ENCODE results near the gene CCDC40. TPM values are rescaled to one million over a fixed set of nuclear protein-coding genes. Genes with fewer than 3 reads are reported as not detected.
A peak's percentile ranks its signal among the peaks of the same experiment; 100 is the strongest.

CCDC40 gene
- polyA plus RNA-seq, 4 donors, result 0.45 to 3.8 (median 1.0) TPM

GRCh38 chr17:80030730-80031410 is 5.6 kb upstream of the CCDC40 start:
- DNase-seq (peak; percentile 76 to 80), FAIRE-seq (no peak)
- peaks cover 0 to 26% (median 0%) of the 10 kb centered on the region in 3 donors for H3K36me3 ChIP-seq (ENCODE audit: control insufficient read depth in 3 of 3, insufficient read depth in 2 of 3, low read depth in 1 of 3, low read length in 3 of 3)
- peak overlapping the region in 2 of 3 donors; percentile 15 to 71 for H3K27ac ChIP-seq (ENCODE audit: low read depth in 1 of 3, low read length in 2 of 3)
- H3K4me3 ChIP-seq (ENCODE audit: low read depth in 1 of 3, low read length in 3 of 3), result no peak overlapping the region
- 19 to 67% (median 39%) methylated on average over 25 of the region's 25 CpGs for WGBS, 3 donors
- no peaks in the 10 kb centered on the region for H3K27me3 ChIP-seq (ENCODE audit: control insufficient read depth in 3 of 3, insufficient read depth in 3 of 3, low read length in 3 of 3)
- H3K9me3 ChIP-seq (ENCODE audit: control insufficient read depth in 2 of 2, insufficient read depth in 1 of 2, low read depth in 1 of 2, low read length in 1 of 2), result no peaks in the 10 kb centered on the region
- H3K4me1 ChIP-seq (ENCODE audit: control insufficient read depth in 3 of 3, insufficient read depth in 2 of 3, low read depth in 1 of 3, low read length in 2 of 3), result peaks cover 0 to 27% (median 0%) of the 10 kb centered on the region in 3 donors

DNA sequence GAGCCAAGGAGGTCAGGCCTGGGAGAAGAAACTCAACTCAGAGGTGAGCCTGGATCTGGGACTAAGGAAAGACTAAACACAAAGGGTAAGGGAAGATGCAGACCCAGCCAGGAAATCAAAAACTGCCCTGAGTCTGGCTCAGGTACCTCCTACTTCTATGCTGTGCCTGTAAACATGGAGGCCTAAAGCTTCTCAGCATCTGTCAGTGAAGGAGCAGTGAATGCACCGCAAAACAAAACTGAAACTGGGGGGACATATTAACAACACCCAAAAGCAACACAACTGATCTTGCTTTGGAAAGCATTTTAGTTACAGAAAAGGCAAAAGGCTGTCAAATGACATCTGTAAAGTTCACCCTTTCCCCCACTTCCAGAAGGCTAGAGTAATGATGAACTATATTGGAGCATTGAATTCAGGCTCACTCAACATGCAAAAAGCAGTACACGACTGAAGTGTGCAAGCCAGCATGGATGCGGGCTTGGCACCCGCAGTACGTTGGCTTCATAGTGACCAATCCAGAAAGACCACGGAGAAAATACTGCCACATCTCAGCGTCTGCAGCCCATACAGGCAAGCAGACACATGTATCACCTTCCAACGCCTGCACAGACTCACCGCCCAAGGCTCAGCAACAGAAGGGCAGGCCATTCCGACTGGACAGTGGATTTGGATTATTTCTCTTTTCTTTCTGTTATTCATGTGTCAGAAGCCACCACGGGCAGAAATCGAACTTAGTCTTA is 4.6 kb upstream of the CCDC40 start:
- Histone ChIP-seq H3K4me1 (ENCODE audit: control insufficient read depth in 3 of 3, insufficient read depth in 2 of 3, low read depth in 1 of 3, low read length in 2 of 3) (peaks cover 0 to 27% (median 0%) of the 10 kb centered on the region in 3 donors), H3K27me3 (ENCODE audit: control insufficient read depth in 3 of 3, insufficient read depth in 3 of 3, low read length in 3 of 3) (no peaks in the 10 kb centered on the region), H3K36me3 (ENCODE audit: control insufficient read depth in 3 of 3, insufficient read depth in 2 of 3, low read depth in 1 of 3, low read length in 3 of 3) (peaks cover 0 to 20% (median 0%) of the 10 kb centered on the region in 3 donors), H3K4me3 (ENCODE audit: low read depth in 1 of 3, low read length in 3 of 3) (no peak overlapping the region), H3K9me3 (ENCODE audit: control insufficient read depth in 2 of 2, insufficient read depth in 1 of 2, low read depth in 1 of 2, low read length in 1 of 2) (no peaks in the 10 kb centered on the region), H3K27ac (ENCODE audit: low read depth in 1 of 3, low read length in 2 of 3) (no peak overlapping the region)
- DNase-seq (no peak), FAIRE-seq (no peak)
- WGBS, 3 donors, result 86 to 89% (median 87%) methylated on average over 12 of the region's 12 CpGs

GRCh38 chr17:80032614-80033171 is 3.7 kb upstream of the CCDC40 start:
- no peak overlapping the region for H3K27ac ChIP-seq (ENCODE audit: low read depth in 1 of 3, low read length in 2 of 3)
- FAIRE-seq (no peak), DNase-seq (no peak)
- peaks cover 0 to 27% (median 0%) of the 10 kb centered on the region in 3 donors for H3K4me1 ChIP-seq (ENCODE audit: control insufficient read depth in 3 of 3, insufficient read depth in 2 of 3, low read depth in 1 of 3, low read length in 2 of 3)
- H3K36me3 ChIP-seq (ENCODE audit: control insufficient read depth in 3 of 3, insufficient read depth in 2 of 3, low read depth in 1 of 3, low read length in 3 of 3), result peaks cover 0 to 20% (median 0%) of the 10 kb centered on the region in 3 donors
- no peaks in the 10 kb centered on the region for H3K27me3 ChIP-seq (ENCODE audit: control insufficient read depth in 3 of 3, insufficient read depth in 3 of 3, low read length in 3 of 3)
- H3K9me3 ChIP-seq (ENCODE audit: control insufficient read depth in 2 of 2, insufficient read depth in 1 of 2, low read depth in 1 of 2, low read length in 1 of 2), result no peaks in the 10 kb centered on the region
- WGBS, 3 donors, result 87 to 95% (median 92%) methylated on average over 9 of the region's 9 CpGs
- H3K4me3 ChIP-seq (ENCODE audit: low read depth in 1 of 3, low read length in 3 of 3), result no peak overlapping the region

DNA sequence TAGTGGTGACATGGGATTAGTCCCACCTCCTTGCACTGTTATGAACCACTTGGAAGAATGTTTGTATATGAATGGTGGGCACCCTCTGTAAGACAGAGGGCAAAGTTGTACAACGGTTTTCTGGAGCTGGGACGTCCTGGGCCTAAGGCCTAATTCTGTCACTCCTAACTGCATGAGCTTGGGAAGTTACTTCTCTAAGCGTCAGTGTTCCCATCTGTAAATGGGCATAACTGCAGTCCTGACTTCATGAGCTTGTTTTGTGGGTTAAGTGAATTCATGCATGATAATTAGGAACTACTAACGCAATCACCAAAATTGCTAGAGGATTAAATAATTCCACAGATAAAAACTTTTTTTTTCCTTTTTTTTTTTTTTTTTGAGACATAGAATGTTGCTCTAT is 2.6 kb upstream of the CCDC40 start:
- WGBS, 3 donors, result 89 to 92% (median 89%) methylated on average over 4 of the region's 4 CpGs
- Histone ChIP-seq H3K4me3 (ENCODE audit: low read depth in 1 of 3, low read length in 3 of 3) (no peak overlapping the region), H3K36me3 (ENCODE audit: control insufficient read depth in 3 of 3, insufficient read depth in 2 of 3, low read depth in 1 of 3, low read length in 3 of 3) (peaks cover 0 to 13% (median 0%) of the 10 kb centered on the region in 3 donors), H3K27me3 (ENCODE audit: control insufficient read depth in 3 of 3, insufficient read depth in 3 of 3, low read length in 3 of 3) (no peaks in the 10 kb centered on the region), H3K9me3 (ENCODE audit: control insufficient read depth in 2 of 2, insufficient read depth in 1 of 2, low read depth in 1 of 2, low read length in 1 of 2) (no peaks in the 10 kb centered on the region), H3K27ac (ENCODE audit: low read depth in 1 of 3, low read length in 2 of 3) (no peak overlapping the region), H3K4me1 (ENCODE audit: control insufficient read depth in 3 of 3, insufficient read depth in 2 of 3, low read depth in 1 of 3, low read length in 2 of 3) (peaks cover 0 to 26% (median 0%) of the 10 kb centered on the region in 3 donors)
- FAIRE-seq, result no peak
- no peak for DNase-seq

GRCh38 chr17:80034791-80035686 is 1.4 kb upstream of the CCDC40 start:
- Histone ChIP-seq H3K4me1 (ENCODE audit: control insufficient read depth in 3 of 3, insufficient read depth in 2 of 3, low read depth in 1 of 3, low read length in 2 of 3) (peaks cover 0 to 15% (median 0%) of the 10 kb centered on the region in 3 donors), H3K36me3 (ENCODE audit: control insufficient read depth in 3 of 3, insufficient read depth in 2 of 3, low read depth in 1 of 3, low read length in 3 of 3) (peaks cover 0 to 10% (median 0%) of the 10 kb centered on the region in 3 donors), H3K9me3 (ENCODE audit: control insufficient read depth in 2 of 2, insufficient read depth in 1 of 2, low read depth in 1 of 2, low read length in 1 of 2) (no peaks in the 10 kb centered on the region), H3K27me3 (ENCODE audit: control insufficient read depth in 3 of 3, insufficient read depth in 3 of 3, low read length in 3 of 3) (no peaks in the 10 kb centered on the region), H3K4me3 (ENCODE audit: low read depth in 1 of 3, low read length in 3 of 3) (peak overlapping the region; percentile 69 to 88 (median 72)), H3K27ac (ENCODE audit: low read depth in 1 of 3, low read length in 2 of 3) (peak overlapping the region; percentile 42 to 85 (median 73))
- FAIRE-seq (no peak), DNase-seq (peak; percentile 50 to 63)
- 1 to 2% (median 2%) methylated on average over 49 to 55 of the region's 55 CpGs for WGBS, 3 donors

DNA sequence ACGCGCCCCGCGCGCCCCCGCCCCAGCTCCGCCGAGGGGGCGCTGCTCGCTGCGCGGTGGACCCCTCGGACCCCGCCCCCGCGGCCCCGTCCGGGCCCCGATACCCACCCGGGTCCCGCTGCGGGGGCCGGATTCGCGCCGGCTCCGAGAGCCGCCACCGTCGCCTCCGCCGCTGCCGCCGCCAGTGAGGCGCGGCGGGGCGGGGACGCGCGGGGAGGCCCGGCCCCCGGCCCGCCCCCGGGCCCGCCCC is 830 bp upstream of the CCDC40 start, which contains the start of gene TBC1D16:
Gene TBC1D16 (minus strand): TSS at position 186 of the 250 bp plus-strand sequence. CDS start 22,325 bp downstream, outside the sequence.
- 0 to 2% (median 1%) methylated on average over 20 to 46 of the region's 46 CpGs for WGBS, 3 donors
- no peak for FAIRE-seq
- no peak for DNase-seq
- H3K4me3 ChIP-seq (ENCODE audit: low read depth in 1 of 3, low read length in 3 of 3), result peak within 1 kb of the TSS; percentile 69 to 88 (median 81)
- H3K4me1 ChIP-seq (ENCODE audit: control insufficient read depth in 3 of 3, insufficient read depth in 2 of 3, low read depth in 1 of 3, low read length in 2 of 3), result peaks cover 0 to 9% (median 0%) of the 10 kb centered on the region in 3 donors
- H3K9me3 ChIP-seq (ENCODE audit: control insufficient read depth in 2 of 2, insufficient read depth in 1 of 2, low read depth in 1 of 2, low read length in 1 of 2), result no peaks in the 10 kb centered on the region
- H3K27me3 ChIP-seq (ENCODE audit: control insufficient read depth in 3 of 3, insufficient read depth in 3 of 3, low read length in 3 of 3), result no peaks in the 10 kb centered on the region
- H3K36me3 ChIP-seq (ENCODE audit: control insufficient read depth in 3 of 3, insufficient read depth in 2 of 3, low read depth in 1 of 3, low read length in 3 of 3), result peaks cover 0 to 12% (median 0%) of the 10 kb centered on the region in 3 donors
- peak within 1 kb of the TSS; percentile 68 to 97 (median 97) for H3K27ac ChIP-seq (ENCODE audit: low read depth in 1 of 3, low read length in 2 of 3)

DNA sequence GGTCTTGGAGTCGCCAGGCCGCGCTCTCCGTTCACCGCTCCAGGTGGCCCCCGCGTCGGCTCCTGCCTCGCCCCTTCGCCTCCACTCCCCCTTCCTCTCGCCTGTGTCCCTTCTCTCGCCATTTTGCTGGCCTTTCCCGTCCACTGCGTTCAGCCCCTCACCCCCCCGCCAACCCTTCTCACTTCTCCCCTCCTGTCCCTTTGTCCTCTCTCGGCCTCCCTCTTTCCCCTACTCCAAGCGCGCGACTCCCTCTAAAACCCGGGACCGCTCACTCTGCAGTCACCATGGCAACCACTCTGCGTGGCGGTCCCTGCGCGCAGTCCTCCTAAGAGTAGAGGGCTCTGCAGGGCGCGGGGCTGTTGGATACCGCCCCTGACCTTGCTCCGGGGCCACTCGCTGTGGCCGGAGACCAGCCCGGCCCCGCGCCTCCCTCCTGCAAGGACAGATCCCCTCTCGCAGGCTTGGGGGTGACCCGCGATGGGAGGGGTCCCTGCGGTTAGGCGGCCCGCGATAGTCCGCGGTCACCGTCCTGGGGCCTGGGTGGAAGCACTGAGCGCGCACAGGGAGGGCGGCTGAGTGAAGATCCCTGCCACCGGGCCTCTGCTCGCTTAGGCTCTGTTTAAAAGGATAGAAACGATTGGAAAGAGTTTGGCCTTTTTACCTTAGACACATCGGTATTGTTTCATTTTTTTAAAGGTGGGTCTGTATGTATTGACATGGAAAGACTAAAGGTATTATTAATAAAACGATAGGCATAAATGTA is 454 bp downstream of the CCDC40 start:
- H3K4me1 ChIP-seq (ENCODE audit: control insufficient read depth in 3 of 3, insufficient read depth in 2 of 3, low read depth in 1 of 3, low read length in 2 of 3), result peaks cover 0 to 3% (median 0%) of the 10 kb centered on the region in 3 donors
- 1 to 3% (median 2%) methylated on average over 47 to 52 of the region's 52 CpGs for WGBS, 3 donors
- H3K27me3 ChIP-seq (ENCODE audit: control insufficient read depth in 3 of 3, insufficient read depth in 3 of 3, low read length in 3 of 3), result no peaks in the 10 kb centered on the region
- H3K27ac ChIP-seq (ENCODE audit: low read depth in 1 of 3, low read length in 2 of 3), result peak overlapping the region; percentile 3 to 97 (median 36)
- H3K9me3 ChIP-seq (ENCODE audit: control insufficient read depth in 2 of 2, insufficient read depth in 1 of 2, low read depth in 1 of 2, low read length in 1 of 2), result no peaks in the 10 kb centered on the region
- peak overlapping the region; percentile 37 to 81 (median 69) for H3K4me3 ChIP-seq (ENCODE audit: low read depth in 1 of 3, low read length in 3 of 3)
- no peak for FAIRE-seq
- no peak for DNase-seq
- peaks cover 0 to 9% (median 0%) of the 10 kb centered on the region in 3 donors for H3K36me3 ChIP-seq (ENCODE audit: control insufficient read depth in 3 of 3, insufficient read depth in 2 of 3, low read depth in 1 of 3, low read length in 3 of 3)

All from small intestine (tissue), 7 donors.